HG03064 (cell line): ENCODE data around the gene AK4.
"Not testable (repeated sequence)": the region's sequence is repeated elsewhere in the genome, so short reads cannot be mapped to it uniquely, and the experiment has no call there.

ENCODE experiments used
- ATAC-seq: cut with Tn5 transposase; IDR thresholded peaks from one replicate; pipeline ENCODE4 v1.9.1; 2021; ENCODE audit warnings: low read depth; ENCODE audit not compliant: unreplicated experiment

AK4 gene

DNA sequence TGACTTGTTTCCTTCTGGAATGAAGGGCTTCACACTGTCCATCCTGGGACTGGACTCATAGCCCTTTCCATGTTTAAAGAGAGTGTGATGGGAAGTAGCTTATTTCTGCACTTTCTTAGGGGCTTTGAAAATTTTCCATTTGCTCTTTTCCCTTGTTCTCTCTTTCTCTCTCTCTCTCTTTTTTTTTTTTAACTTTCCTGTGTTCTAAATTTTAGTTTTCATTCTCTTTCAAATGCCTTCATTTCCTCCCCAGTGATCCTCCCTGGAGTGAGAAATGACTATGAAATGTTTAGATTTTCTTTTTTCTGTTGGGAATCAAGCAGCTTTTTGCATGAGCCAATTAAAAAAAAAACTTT lies 2.1 kb downstream of the AK4 start:
- ATAC-seq, result no peak

DNA sequence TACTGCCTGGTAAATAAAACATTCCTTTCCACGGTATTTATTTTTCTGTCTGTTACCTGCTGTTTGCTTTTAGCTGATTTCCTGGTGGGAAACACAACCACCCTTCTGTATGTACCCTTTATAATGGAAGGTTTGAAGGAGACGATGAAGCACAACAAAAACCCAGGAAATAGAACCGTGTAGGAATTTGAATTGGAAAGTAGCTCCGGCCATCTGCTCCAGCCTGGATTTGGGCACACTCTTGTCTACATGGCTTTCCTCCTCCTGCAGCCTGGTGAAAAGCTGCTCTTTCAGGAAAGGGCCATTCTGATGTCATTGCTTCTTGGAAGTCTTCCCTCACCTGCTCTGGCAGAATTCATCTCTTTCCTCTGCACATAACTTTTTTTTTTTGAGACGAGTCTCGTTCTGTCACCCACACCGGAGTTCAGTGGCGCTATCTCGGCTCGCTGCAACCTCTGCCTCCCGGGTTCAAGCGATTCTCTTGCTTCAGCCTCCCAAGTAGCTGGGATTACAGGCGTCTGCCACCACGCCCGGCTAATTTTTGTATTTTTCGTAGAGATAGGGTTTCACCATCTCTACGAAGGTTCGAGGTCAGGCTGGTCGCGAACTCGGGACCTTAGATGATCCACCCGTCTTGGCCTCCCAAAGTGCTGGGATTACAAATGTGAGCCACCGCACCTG lies 2.7 kb downstream of the AK4 start:
- ATAC-seq, result no peak

DNA sequence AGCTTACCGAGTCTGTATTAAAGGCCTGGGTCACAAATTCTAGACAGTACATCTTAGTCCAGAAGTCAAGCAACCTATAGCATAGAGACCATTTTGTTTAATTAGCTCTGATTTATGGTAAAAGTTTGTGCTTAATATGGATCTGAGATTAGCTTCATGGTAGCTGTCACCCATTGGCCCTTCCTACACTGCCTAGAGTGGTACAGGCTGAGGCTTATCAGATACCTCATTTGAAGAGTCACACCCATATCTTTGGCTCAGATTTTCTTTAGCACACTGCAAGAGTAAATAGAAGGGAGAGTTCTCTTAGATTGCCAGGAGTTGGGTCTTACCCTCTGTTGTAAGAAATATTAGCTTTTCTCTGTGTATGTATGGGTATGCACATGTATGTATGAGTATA lies 3.6 kb downstream of the AK4 start:
- ATAC-seq, result no peak

DNA sequence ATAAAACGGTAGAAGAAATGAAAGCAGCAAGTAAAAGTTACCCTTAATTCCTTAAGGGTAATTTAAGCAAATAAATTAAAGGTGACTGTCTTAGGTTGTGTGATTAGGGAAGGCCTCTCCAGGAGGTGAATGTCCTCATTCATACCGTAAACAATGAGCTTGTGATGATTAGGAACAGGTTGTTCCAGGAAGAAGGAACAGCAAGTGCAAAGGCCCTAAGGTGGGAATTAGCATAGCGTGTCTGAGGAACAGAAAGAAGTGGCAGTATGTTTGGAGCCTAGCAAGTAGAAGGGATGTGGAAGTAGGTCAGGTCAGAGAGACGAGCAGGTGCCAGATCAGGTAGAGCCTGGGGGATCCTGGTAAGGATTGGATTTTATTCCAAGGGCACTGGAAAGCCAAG lies 5.6 kb downstream of the AK4 start:
- no peak for ATAC-seq

DNA sequence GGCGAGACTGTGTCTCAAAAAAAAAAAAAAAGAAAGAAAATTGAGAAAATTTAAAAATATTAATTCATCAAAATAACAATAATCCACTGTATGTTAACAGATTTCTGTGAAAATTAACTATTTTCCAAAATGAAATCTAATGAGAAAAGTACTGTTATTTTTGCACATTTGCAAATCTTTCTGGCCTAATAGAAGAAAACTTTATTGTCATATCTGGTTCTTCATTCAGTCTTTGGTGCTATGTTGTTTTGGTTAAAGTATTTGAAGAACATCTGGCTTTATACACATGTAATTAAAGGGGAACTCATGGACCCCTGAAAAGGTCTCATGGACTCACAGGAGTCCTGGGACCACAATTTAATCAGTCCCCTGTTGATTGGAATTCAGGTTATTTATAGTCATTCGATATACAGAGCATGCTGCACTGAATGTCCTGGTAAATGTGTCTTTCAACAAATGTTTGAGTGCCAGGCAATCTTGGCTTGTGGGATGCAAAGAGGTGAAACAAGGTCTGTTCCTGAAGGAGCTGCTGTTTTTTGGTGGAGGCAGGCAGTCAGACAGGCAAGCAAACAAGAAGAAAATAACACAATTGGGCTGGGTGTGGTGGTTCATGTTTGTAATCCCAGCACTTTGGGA lies 9.0 kb downstream of the AK4 start:
- no peak for ATAC-seq

DNA sequence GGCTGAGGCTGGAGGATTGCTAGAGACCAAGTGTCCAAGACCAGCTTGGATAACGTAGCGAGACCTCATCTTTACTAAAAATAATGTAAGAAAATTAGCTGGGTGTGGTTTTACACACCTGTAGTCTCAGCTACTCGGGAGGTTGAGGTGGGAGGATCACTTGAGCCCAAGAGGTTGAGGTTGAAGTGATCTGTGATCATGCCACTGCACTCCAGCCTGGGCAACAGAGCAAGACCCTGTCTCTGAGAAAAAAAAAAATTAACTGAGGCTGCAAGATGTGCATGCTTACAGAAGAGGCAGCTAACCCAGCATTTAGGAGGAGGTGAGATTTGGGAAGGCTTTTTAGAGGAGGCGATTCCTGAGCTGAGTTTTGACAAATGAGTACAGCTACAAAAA lies 9.5 kb downstream of the AK4 start:
- ATAC-seq, result no peak

DNA sequence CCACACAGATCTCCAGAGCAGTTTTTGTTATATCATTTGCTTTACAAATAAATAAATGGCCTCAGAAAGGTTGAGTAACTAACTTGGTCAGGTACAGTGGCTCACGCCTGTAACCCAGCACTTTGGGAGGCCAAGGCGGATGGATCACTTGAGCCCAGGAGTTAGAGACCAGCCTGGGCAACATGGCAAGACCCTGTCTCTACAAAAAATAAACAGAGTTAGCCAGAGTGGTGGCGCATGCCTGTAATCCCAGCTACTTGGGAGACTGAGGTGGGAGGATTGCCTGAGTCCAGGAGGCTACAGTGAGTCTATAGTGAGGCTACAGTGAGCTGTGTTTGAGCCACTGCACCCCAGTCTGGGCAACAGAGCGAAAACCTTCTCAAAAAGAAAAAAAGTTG lies 11.3 kb downstream of the AK4 start:
- ATAC-seq, result not testable (repeated sequence)

DNA sequence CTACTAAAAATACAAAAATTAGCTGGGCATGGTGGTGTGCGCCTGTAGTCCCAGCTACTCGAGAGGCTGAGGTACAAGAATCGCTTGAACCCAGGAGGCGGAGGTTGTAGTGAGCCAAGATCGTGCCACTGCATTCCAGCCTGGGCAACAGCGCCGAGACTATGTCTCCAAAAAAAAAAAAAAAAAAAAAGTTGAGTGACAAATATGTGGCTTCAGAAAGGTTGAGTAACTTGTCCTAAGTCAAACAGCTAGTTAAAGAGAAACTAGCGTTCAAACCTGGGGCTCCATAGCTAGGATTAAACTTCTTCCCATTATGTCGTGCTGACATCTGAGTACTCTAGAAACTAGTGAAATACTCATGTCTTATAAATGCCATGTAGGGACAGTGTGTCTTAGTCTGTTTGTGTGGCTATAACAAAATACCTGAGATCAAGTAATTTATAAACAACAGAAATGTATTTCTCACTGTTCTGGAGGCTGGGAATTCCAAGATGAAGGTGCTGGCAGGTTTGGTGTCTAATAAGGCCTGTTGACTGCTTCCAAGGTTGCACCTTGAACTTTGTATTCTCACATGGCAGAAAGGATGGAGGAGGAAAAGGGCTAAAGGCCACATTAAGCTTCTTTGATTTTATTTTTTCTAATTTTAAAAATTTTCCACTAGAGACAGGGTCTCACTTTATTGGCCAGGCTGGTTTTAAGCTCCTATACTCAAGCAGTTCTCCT lies 12.0 kb downstream of the AK4 start:
- no peak for ATAC-seq

DNA sequence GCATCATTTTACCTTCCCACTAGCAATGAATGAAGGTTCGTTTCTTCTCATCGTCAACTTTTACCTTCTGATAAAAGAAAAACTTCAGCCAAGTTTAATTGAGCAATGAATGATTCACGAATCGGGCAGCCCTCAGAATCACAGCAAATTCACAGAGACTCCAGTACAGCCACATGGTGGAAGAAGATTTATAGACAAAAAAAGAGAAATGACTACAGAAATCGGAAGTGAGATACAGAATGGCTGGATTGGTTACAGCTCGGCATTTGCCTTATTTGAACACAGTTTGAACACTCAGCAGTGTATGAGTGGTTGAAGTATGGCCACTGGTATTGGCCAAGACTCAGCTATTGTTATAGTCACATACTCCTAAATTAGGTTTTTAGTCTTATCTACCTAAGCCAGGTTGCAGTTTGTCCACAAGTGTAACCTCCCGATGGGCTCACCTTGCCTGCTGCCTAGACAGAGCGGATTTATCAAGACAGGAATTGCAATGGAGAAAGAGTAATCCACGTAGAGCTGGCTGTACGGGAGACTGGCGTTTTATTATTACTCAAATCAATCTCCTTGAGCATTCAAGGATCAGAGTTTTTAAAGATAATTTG lies 15.3 kb downstream of the AK4 start:
- ATAC-seq, result no peak

DNA sequence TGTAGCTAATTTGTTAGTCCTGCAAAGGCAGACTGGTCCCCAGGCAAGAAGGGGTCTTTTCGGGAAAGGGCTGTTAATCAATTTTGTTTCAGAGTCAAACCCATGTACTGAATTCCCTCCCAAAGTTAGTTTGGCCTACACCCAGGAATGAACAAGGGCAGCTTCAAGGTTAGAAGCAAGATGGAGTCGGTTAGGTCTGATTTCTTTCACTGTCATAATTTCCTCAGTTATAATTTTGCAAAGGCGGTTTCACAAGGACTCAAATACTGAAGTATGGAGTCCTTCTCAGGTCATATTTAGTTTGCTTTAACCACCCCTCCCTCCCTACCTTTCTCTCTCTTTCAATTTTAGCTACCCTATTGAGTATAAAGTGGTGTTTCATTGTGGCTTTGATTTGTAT lies 16.1 kb downstream of the AK4 start:
- ATAC-seq, result not testable (repeated sequence)

DNA sequence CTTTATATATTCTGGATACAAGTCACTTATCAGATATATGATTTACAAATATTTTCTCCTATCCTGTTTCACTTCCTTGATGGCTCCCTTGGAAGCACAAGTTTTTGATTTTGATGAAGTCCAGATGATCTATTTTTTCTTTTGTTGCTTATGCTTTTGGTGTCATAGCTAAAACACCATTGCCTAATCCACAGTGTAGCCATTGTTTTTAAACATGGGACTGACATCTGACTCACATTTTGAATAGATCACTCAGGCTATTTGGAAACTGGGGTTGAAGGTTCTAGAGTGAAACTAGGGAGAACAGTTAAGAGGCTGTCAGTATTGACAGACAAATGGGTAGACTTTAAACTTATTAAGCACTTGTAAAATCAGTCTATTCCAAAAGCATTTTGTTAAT lies 16.6 kb downstream of the AK4 start:
- ATAC-seq, result no peak

DNA sequence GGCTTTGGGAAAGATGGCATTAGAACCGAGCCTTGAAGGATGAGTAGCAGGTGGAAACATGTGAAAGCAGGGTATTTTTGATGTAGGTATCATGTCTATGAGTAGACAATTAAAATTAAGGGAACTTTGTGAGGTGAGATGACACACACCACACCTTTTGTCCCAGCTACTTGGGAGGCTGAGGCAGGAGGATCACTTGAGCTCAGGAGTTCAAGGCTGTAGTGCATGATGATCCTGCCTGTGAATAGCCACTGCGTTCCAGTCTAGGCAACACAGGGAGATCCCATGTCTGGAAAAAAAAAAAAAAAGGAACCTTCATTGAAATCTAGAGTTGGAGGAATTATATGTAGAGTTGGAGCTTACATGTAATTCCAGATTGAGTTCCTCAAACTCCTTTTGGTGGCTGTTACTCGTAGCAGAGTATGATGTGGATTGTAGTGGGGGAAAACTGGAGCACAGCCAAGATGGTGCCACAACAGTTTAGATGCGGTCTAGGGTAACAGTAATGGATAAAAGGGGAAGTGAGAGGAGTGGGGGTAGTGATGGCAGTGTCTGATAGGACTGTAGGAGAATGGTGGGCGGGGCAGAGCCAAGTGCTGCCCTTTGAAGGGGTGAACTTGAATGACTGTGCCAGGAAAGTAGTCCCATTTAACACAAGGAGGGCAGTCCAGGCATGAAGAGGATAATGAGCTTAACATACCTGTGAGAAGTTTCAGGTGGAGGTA lies 17.4 kb downstream of the AK4 start:
- peak; percentile 70 for ATAC-seq

DNA sequence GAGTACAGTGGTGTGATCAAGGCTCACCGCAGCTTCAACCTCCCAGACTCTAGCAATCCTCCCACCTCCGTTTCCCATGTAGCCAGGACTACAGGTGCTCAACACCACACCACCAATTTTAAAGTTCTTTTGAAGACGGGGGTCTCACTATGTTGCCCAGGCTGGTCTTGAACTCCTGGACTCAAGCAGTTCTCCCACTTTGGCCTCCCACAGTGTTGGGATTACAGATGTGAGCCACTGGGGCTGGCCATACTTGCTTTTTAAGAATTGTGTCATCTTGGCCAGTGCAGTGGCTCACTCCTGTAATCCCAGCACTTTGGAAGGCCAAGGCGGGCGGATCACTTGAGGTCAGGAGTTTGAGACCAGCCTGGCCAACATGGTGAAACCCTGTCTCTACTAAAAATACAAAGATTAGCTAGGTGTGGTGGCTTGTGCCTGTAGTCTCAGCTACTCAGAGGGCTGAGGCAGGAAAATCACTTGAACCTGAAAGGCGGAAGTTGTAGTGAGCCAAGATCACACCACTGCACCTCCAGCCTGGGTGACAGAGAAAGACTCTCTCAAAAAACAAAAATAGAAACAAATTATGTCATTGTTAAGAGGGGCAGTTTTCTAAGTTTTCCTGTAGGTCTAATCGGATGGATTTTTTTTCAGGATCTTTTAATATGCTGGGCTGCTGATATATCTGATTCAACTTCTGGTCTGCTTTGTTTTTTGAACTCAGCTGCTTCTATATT lies 18.7 kb downstream of the AK4 start:
- no peak for ATAC-seq

DNA sequence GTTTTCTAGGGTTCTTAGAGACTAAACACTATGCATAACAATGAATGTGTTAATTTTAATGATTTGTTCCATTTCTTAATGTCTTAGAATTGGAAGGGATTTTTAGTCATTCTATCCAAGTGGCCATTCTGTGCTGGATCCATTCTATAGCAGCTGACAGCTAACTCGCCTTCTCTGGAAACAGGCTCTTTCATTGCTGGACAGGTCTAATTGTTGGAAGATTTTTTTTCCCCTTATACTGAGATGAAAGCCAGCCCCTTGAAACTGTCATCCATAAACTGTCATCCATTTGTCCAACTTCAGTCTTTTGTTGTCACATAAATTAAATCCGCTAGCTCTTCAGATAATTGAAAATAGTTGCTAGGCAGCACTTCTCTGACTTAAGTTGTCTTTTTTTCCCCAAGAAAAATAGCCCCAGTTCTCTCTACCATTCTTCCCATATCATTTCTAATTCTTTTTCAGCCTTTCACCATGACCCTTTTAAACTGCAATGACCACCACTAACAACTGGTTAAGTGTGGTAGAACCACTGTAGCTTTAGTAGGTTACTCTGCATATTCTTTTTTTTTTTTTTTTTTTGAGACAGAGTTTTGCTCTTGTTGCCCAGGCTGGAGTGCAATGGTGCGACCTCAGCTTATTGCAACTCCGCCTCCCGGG lies 19.7 kb downstream of the AK4 start:
- ATAC-seq, result no peak

DNA sequence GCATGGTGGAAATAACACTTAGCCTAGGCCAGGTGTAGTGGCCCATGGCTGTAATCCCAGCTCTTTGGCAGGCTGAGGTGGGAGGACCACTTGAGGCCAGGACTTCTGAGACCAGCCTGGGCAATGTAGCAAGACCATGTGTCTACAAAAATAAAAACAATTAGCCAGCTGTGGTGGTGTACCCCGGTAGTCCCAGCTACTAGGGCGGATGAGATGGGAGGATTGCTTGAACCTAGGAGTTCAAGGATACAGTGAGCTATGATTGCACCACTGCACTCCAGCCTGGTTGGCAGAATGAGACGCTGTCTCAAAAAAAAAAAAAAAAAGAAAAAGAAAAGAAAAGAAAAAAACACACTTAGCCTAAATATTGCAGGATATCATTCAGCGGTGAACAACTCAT lies 20.9 kb downstream of the AK4 start:
- ATAC-seq, result no peak

DNA sequence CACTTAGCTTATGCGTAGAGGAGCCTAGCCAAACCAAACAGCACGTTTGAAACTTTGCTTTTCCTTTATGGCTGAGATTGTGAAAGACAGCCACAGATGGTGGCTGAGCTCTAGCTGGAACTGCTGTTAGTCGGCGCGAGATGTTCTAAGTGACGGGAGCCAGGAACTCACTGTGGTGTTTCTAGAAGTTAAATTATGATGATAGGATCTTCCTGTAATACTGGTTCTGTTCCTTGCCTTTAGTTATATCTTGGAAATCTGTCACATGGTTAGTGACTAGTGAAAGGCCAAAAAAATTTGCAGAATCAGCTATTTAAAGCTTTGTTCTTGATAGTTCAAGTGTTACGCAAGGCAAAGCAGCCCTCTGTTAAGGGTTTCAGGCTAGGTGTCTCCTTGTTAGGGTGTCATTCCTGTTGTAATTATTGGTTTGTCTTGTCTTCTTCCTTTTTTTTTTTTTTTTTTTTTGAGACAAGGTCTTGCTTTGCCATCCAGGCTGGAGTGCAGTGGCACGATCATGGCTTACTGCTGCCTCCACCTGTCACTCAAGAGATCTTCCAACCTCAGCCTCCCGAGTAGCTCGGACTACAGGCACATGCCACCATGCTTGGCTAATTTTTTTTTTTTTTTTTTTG lies 22.6 kb downstream of the AK4 start:
- no peak for ATAC-seq

DNA sequence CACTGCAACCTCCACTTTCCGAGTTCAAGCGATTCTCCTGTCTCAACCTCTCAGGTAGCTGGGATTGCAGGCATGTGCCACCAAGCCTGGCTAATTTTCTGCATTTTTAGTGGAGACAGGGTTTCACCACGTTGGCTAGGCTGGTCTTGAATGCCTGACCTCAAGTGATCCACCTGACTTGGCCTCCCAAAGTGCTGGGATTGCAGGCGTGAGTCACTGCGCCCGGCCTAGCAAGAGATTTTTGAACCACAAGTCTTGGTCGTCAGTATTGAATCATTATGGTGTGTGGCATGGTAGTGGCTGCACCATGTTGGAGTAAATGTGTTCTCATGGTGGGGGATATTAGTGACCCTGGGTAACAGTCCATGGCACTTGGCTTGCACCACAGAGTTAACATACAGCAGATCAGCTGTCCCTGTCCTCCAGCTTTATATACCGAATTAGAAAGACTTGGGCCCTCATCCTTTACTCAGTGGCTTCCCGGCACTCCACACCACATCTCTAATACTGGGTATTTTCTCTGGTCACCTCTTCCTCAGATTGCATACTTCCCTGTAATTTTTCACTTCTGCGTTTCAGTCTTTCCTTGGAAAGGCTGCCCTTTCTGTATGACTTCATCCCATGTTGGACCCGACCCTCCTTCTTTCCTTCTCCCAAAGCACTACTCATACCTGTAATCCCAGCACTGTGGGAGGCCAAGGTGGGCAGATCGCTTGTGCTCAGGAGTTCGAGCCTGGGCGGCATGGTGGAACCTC lies 25.1 kb downstream of the AK4 start:
- ATAC-seq, result no peak

DNA sequence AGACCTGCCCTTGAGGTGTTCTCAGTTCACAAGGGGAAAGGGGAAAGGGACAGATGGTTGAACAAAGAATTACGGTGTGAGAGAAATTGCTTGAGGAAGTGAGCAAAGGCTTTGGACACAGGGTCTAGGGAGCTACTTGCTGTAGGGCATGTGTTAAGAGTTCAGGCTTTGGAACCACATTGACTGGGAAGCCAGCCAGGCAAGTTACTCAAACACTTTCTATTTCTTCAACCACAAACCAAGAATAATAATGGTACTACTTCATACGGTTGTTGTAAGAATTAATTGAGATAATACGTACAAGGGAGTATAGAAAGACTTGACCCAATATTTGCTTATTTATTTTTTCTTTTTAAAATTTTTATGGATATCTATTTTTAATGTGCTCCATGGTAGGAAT lies 26.6 kb downstream of the AK4 start:
- peak; percentile 97 for ATAC-seq
